HG03108 (cell line): ENCODE data around the gene ACOT12.

Experiments
- ATAC-seq: cut with Tn5 transposase; IDR thresholded peaks from one replicate; pipeline ENCODE4 v1.9.1; 2021; ENCODE audit warnings: moderate library complexity; ENCODE audit not compliant: unreplicated experiment

ACOT12 gene

DNA sequence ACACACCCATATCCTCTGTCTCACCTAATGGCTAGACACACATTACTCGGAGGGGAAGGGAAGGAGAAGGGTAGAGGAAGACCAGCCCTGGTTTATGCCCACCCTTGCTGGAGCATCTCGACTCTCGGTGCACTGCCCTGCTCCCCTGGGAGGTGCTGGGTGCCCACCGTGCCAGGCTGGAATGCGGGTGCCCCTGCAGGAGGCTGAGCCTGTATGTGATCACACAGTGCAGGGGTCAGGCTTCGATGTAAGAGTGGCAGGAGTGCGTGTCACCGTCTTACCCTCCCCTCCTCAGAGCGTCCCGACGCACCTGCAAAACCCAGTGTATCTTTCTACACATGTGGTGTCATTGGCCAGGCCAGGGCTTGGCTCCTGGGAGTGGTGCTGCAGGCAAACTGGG is 7.3 kb upstream of the ACOT12 start:
- ATAC-seq = no peak

DNA sequence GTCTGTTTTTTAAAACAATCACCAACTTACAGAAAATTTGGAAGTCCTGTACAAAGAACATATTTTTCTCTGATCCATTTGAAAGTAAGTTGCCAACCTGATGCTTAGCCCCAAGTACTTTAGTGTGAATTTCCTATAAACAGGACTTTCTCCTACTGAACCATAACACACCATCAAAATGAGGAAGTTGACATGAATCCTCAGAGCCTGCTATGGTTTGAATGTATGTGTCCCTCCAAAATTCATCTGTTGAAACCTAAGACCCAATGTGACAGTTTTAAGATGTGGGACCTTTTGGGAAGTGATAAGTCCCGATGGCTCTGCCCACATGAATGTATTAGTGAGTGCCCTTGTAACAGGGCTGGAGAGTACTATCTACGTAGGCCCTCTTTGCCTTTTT is 6.4 kb upstream of the ACOT12 start:
- ATAC-seq = no peak

DNA sequence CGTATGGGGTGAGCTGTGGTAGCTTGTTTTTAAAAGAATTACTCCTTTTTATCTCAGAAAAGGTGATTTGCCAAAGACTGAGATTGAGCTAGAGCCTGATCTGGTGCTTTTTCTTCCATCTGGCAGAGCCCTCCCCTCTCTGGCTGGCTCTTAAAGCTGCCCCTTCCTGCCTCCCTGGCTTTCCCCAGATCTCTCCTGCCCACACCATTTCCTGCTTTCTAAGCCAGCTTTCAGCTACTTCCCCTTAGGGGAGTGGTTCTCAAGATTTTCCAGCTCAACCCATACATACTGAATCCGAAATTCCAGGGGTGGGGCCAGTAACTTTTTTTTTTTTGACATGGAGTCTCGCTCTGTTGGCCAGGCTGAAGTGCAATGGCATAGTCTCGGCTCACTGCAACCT is 4.8 kb upstream of the ACOT12 start:
- no peak for ATAC-seq

DNA sequence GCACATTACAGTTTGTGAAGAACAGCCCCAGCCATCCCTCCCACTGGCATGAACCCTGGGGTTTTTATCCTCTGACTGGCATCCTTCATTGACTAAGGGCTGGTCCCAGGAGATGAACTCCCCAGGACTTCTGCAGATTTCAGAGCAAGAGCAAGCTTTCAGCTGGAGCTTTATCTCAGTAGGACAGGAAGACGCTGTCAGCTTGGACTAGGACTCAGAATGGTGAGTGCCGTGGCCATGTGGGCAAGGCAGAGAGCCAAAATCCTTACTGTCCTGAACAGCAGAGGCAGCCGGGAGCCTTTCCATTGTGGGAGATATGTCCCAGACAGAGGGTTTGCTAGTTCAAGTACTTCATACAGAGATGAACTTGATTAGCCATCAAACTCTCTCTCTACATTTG is 3.2 kb upstream of the ACOT12 start:
- no peak for ATAC-seq

DNA sequence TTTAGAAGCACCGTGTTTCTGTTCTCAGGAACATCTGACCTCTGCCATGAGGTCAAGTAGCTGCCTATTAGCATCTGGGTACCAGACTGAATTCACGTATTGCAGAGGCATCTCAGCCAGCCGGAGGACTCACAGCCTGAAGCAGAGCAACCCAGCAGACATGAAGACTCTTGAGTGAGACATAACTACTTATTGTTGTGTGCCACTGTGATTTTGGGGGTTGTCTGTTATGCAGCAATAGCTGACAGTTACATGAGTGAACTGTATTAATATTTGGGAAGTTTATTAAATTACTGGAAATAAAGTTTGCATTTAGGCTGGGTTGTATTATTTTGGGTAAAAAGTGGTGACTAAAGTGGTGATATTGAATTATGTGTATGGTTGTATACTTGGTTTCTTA is 1.3 kb upstream of the ACOT12 start:
- no peak for ATAC-seq

DNA sequence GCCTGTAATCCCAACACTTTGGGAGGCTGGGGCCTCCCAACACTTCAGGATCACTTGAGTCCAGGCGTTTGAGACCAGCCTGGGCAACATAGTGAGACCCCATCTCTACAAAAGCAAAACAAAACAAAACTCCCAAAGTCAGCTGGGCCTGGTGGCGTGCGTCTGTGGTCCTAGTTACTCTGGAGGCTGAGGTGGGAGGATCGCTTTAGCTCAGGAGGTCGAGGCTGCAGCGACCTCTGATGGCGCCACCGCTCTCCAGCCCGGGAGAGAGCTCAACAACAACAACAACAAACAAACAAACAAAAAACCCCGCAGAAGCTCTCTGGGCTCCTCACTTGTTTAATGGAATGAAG is 528 bp downstream of the ACOT12 start:
- no peak for ATAC-seq

DNA sequence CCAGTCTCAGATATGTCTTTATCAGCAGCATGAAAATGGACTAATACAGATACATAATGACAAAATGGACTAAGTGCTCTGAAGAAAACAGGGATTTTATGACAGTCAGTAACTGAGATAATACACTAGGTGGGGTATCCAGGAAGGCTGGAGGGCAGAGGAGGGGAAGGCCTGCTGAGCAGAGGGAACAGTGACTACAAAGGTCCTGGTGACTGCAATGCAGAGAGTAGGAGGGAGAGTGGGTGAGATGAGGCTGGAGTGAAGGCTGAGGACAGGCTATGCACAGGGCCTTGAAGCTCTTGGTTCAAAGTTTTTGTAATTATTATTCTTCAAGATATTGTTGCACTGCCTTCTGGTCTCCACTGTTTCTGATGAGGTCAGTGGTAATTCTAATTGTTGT is 4.9 kb downstream of the ACOT12 start:
- no peak for ATAC-seq

DNA sequence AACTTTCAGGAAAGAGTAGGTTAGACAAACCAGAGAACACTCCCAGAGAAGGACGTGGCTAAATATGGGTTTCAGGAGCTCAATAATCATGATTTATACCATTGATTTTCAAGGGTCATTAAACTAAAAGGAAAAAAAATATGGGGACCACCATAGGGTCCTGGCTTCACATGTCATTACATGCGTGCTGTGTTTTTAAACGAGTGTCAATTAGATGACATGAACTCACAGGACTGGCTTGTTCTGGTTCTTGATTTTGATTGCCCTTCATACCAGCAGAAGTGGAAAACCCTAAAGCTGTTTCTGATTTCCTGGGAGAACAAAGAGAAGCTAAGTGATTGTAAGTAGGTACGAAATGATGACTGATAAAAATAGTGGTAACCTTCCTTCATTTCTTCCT is 5.8 kb downstream of the ACOT12 start:
- no peak for ATAC-seq

DNA sequence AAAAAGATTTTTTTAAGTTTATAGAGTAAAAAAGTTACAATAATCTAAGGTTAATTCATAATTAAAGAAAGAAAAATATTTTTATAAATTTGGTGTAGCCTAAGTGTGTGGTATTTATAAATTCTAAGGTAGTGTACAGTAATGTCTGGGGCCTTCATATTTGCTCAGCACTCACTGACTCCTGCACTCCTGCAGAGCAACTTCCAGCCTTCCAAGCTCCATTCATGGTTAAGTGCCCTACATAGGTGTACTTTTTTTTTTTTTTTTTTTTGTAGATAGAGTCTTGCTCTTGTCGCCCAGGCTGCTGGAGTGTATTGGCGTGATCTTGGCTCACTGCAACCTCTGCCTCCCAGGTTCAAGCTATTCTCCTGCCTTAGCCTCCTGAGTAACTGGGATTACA is 10.1 kb downstream of the ACOT12 start:
- ATAC-seq = no peak

DNA sequence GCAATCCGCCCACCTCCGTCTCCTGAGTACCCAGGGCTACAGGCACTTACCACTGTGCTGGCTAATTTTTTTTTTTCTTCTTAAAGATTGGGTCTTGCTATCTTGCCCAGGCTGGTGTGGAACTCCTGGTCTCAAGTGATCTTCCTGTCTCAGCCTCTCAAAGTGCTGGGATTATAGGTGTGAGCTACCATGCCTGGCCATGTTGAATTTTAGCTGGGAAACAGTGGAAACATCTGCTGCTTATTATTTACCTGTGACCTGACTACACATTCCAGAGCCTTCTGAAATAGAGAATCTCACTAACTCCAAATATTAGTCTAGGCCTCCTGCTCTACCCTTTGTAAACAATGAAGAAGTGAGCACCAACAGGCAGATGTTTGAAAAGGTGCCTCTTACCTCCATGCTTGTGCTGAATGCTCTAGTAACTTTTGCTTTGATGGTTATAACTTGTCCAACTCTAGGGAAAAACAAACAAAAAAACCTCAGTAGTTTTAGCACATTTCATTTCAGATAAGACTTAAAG is 22.5 kb downstream of the ACOT12 start:
- no peak for ATAC-seq

DNA sequence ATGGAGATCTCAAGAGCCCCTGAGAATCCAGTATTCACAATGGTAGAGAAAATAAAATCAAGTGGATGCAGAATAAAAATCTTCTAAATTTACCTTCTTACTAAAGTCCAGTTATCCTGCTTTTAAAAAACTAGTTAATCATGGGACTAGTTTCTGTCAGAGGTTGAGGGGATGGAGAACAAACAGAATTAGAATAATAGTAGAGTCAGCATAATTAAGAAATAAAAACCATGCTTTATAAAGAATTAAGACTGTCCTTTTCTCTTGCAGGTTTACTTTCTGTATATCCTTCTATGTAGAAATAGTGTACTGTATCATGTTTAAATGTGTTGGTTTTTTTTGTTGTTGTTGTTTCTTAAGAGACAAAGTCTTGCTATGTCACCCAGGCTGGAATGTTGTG is 23.0 kb downstream of the ACOT12 start:
- ATAC-seq = no peak

DNA sequence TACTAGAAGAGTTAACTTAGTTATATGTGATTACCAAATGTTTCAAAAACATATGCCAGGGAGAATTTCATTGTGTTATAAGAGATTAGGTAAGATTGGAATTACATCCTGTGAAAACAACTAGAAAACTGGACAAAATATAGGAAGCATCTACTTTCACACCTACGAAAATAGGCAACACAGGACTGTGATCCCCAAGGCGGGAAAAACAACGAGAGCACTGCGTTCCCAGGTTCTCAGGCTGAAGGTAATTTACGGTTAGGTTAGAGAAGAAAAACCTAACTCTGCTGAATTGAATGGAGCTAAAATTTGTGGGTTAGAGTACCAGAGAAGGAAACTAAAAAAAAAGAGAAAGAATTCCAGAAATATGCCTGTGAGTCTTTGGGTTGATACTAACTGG is 28.4 kb downstream of the ACOT12 start:
- ATAC-seq = no peak

DNA sequence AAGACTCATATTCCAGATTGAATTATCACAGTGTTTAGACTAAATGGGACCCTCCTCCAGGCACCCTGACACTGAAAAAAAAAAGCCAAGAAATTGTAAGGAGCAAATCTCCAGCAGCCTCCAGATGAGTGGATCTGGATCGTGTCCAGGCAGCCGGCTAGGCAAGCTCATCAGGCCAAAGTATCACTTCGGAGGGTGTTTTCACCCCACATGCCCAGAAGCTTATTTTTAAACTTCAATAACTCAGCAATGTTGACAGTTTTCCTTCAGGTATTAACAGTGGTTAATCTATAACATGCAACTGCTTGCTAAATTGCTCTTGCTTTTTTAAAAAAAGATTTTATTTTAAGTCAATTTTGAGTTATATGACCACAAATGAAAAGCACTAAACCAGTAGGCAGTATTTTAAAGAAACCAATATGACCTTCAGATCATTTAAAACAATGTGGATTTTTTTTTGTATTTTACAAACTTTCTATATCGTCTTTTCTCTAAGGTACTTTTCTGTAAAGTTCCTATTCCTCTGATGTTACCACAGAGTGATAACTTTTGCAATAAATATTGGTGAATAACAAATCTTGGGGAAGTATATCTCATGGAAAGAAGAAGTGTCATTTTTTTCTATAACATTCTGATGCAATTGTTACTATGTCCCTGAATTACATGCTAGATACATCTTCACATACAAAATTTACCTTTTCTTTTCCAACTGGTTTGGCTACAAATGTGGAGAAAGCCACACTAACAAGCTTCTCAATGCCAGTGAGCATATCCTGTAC is 30.7 kb downstream of the ACOT12 start:
- ATAC-seq = no peak

DNA sequence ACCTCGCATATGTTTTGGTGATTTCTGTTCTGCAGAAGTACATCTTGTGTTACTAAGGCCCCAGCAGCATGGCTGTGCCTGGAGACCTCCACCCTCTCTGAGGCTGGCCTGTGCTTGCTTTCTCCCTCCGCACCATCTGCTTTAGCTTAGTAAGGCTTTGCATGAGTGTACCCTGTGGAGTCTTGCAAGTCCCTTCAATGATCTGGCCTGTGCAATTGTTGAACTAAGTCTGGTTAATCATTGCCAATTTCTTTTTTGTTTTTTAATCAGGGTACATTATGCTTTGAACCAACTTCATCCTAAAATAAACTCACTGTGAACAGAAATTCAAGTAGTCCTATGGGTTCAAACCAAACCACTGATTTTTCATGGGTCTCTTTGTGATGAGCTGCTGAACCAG is 32.3 kb downstream of the ACOT12 start:
- ATAC-seq = no peak

DNA sequence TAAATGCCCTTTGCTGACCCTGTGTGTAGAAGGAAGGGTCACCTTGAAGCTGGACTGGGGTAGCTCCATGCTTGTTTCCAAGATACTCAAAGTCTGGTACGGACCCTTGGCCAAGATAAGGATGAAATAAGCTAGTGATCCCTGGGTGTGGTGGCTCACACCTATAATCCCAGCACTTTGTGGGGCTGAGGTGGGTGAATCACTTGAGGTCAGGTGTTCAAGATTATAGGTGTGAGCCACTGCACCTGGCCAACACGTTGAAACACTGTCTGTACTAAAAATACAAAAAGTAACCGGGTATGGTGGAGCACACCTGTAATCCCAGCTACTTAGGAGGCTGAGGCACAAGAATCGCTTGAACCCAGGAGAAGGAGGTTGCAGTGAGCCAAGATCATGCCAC is 33.3 kb downstream of the ACOT12 start:
- ATAC-seq = no peak

DNA sequence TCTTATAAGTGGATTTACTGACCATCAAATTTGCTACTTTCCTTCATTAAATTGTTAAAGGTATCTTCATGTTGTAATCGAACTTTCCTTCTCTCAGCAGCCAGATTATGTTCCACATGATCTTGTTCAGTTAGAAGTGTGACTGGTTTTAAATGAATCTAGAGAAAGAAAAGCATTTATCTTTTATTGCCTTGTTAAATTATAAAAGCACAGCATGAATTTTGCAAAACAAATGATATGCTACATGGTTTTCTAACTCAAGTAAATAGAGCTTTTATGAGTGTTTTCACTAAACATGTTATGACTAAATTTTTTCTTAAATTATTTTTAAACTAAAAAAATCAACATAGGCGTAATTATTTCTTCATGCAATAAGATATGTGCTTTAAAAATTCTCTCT is 34.1 kb downstream of the ACOT12 start:
- ATAC-seq = no peak

DNA sequence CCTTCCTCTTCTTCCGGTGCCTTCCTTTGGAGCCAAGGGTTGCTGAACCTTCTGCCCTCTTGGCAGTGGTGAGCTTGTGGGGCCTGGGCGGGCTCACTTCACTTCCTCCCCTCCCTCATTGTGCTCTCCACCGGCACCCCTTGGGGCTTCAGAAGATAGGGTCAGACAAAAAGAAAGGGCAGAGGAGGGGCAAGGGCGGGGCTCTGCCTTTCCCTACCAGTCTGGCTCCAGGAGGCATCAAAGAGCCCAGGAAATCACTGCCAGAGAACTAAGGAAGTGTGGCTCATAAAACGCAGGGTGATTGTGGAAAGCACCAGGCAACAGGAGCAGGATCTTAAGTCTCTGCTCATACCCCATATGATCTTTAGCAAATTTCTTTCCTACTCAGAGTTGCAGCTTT is 34.8 kb downstream of the ACOT12 start:
- ATAC-seq = no peak

DNA sequence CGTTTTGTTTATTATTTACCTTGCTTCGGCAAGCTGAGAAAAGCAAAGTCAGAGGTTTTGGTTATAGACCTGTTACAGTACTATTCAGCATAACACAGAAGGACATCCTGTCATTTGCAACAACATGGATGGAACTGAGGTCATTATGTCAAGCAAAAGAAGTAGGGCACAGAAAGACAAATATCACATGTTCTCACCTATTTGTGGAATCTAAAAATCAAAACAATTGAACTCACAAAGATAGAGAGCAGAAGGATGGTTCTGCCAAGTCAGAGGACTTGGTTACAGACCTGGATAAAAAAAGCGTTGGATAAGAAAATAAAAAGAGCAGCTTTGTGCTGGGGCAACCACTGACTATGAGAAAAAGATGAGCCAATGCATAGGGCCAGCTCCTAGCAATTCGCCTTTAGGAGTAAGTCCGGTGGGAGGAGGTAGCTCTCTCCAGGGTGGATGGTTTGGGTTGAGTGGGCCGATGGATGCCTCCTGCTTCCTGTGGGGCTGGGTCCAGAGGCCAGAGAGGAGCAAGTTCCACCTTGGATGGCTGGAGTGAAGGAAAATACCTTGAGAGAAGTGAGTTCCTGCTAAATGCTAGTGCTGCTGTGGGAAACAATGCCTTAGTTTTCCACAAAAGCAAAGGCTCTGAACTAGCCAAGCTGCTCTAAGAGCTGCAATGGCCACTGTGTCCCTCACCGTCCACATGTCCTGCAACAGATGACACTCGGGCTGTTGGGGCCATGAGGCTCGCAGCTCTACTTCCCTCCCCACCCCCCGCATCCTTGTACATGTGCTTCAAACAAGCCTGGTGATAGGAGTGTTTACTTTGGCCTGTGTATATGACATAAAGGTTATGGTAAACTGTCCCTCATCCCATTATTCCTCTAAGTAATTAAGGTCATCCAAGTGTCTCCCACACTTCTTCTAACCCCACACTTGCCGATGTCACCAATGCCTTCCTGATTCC is 38.4 kb downstream of the ACOT12 start:
- ATAC-seq = no peak

DNA sequence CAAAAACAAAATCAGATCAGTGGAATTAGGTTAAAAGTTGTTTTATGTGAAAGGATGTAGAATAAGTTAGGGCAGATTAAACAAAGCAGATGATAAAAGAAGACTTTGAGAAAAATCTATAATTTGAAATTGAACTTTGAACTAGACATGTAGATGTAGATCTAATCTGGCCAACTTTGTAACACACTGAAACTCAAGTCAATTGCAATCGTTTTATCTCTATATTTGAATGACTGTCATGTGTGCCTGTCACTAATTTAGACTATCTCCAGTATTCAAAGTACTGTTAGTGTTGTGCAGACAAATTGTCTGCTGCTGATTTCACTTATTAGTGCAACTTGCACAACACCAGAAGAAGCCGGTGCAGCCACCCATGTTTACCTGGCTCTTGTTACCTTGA is 39.8 kb downstream of the ACOT12 start:
- no peak for ATAC-seq

DNA sequence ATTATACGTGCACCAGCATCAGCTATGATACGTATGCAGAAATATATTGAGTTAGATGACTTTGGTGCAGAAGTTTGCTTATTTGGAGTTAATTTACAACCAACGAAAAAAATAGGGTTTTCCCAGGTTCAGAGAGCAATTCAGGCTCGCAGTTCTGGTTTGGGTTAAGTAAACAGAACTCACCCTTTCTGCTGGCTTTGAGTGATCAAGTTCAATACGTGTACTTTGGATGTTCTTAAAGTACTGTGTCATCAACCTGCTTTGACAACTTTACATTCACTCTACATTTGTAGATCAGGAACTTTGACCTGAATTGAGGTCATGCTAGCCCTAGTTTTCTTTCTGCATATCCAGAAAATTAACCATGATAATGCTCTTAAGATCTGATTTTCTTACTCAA is 40.7 kb downstream of the ACOT12 start:
- ATAC-seq = no peak

DNA sequence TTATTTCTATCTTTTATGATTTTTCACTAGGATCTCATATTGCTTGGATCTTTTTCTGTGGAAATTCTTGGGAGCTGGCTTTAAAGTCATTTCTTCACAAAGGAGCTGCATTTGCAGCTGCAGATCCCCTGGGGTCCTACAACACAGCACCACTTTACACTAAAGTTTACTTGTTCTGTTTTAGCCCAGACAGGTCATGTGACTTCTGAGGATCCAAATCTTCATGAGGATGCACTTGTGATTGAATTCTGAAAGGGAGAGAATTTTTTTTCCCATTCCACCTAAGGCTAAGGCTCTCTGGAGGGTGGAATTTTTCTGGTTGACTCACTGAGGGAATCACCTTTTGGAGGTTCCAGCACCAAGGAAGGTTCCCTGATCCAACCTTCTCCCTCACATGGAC is 43.4 kb downstream of the ACOT12 start:
- ATAC-seq = no peak

DNA sequence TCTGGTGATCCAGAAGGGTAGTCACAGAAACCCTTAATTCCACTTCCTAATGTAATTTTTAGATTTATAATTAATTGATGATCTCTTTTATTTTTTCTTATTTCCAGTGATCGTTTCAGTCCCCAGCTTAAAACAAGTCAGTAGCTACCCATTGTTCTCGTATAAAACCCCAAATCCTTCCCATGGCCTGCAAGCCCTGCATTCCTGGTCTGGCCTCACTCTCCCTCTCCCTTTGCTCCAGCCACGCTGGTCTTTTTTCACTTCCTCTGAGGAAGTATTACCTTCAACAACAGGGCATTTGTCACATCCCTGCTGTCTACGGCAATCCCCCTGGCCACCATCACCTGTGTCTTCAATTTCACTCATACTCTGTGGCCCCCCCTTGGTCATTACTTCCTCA is 44.8 kb downstream of the ACOT12 start:
- no peak for ATAC-seq
